NCI-H2196 treated with DMSO at 0.1 percent for 48 hours (cell line): ENCODE data around the gene TPR.

Experiments
- DNase-seq: peaks from one replicate; lab custom pipeline; 2025; ENCODE audit not compliant: unreplicated experiment; lab: John Stamatoyannopoulos, UW

TPR gene

DNA sequence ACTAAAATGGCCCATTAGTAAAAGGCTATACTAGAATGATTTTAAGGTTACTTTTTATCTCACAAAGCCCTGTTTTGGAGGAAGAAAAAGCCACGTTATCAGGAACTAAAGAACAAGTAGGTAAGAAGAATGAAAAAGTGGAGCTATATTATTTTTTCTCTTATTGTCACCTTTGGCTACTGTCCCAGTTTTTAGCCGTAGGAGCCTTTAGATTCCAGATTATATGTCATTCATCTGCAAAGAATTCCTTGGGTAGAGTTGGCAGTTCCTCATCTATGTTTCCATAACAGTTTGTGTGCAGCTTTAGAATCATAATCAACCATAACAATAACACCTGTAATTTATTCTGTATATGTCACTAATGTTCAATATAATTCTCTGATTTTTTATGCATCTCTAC is 83.8 kb downstream of the TPR start:
- no peak for DNase-seq

- no peak for DNase-seq
These were observed 85.0 kb downstream of the TPR start for GRCh38 chr1:186289943-186290545.

DNA sequence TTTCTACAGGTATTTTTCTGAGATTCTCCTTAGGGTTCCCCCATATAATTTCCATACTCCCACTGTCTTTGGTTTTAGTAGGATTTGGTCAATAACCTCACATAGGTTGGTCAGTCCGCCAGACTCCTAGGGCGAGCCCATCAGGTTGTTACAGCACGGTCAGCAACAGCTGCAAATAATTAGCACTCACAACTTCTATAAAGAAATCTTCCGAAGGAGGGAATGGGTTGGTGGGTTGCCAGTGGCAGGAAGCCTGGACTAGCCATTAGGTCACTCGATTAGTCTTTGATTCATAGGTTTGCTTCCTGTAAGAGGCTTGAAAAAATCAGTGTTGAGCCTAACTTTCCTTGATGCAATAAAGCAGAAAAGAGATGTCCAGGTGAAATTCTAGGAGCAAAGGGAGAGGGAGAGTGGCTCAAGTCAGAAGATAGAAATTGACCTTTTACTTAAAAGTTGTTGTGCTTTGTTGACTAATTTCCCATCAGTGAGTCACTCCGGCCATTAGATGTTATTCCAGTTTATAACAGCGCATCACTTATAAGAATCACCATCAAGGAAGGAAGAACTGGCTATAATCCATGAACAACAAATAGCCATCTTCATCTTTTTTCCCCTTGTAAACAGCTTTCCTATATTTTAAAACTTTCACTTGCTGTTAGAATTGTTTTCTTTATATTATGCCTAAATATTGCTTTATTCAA is 88.3 kb downstream of the TPR start:
- DNase-seq: no peak

DNA sequence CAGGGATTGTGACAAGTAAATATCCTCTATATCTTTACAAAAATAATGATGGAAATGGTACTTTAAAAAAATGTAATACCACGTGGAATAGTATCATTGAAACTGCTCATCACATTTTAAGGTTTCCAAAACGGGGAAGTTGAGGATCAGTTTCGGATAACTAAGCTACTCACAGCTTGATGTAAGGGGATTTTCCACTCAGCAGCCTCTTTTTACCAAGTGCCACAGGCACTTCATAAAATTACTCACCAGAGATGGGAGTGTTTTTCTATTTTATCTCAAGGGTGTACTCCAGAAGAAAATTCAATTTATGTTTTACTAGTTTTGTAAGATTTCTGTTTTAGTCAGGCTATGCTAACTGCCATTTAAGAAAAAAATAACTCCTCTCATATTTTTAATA is 91.7 kb downstream of the TPR start:
- no peak for DNase-seq

DNA sequence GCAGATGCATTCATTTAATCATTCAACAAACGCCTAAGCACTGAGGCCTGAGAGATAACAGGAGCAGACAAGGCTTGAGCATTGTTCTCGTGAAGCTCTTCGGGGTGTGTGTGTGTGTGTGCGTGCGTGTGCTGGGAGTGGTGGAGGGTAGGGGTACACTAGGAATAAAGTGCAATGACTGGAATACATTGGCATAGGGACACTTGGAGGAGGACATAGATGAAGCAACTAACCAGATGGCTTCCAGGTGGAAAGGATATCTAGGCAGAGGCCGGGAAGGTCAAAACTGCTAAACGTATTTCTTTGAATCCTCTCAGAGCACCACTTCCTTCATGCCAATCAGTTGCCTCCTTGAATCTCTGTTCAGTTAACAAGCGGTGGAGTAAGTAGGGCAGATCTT is 92.6 kb downstream of the TPR start:
- no peak for DNase-seq

- DNase-seq: no peak
These were observed 99.2 kb downstream of the TPR start for GRCh38 chr1:186275822-186276221.

- no peak for DNase-seq
These were observed 102.6 kb downstream of the TPR start for GRCh38 chr1:186272486-186272885.

DNA sequence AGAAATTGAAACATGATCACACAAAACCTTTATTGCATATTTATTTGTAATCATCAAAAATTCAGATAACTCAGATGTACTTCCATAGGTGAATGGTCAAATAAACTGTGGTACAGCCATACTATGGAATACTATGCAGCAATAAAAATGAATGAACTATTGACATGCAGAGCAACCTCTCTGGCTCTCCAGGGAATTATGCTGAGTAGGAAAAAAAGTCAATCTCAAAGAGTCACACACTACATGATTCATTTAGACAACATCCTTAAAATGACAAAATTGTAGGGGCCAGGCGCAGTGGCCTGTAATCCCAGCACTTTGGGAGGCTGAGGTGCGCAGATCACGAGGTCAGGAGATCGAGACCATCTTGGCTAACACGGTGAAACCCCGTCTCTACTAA is 104.0 kb downstream of the TPR start:
- no peak for DNase-seq
